Glomerular visceral epithelial cell (primary cell): ENCODE data around the gene CDKN2B-AS1.

Experiments
- DNase-seq: peaks from one replicate; pipeline ENCODE4 v3.0.0-alpha.2; 2016; ENCODE audit errors: extremely low spot score

Gene CDKN2B-AS1

GRCh38 chr9:22005702-22006606 lies 11.4 kb downstream of the CDKN2B-AS1 start:
- DNase-seq, result peak; percentile 65

GRCh38 chr9:22008384-22008716 lies 13.8 kb downstream of the CDKN2B-AS1 start:
- no peak for DNase-seq

- DNase-seq, result peak; percentile 99
Observed at GRCh38 chr9:22008717-22009505, 14.3 kb downstream of the CDKN2B-AS1 start, which contains the start of gene CDKN2B. Gene CDKN2B, minus strand, starts transcription at chr9:22009305. Its CDS starts 352 bp downstream, at chr9:22008953.

GRCh38 chr9:22009506-22009867 lies 14.9 kb downstream of the CDKN2B-AS1 start:
- DNase-seq, result no peak

- DNase-seq, result no peak
Observed at GRCh38 chr9:22010866-22011625, 16.5 kb downstream of the CDKN2B-AS1 start.

GRCh38 chr9:22022396-22022795 lies 27.8 kb downstream of the CDKN2B-AS1 start:
- DNase-seq, result no peak

GRCh38 chr9:22026696-22027095 lies 32.1 kb downstream of the CDKN2B-AS1 start:
- no peak for DNase-seq

GRCh38 chr9:22028394-22028793 lies 33.8 kb downstream of the CDKN2B-AS1 start:
- no peak for DNase-seq

- DNase-seq, result no peak
Observed at GRCh38 chr9:22029231-22029630, 34.6 kb downstream of the CDKN2B-AS1 start.

- peak; percentile 34 for DNase-seq
Observed at GRCh38 chr9:22030101-22030598, 35.6 kb downstream of the CDKN2B-AS1 start.

GRCh38 chr9:22031655-22032411 lies 37.2 kb downstream of the CDKN2B-AS1 start:
- no peak for DNase-seq

GRCh38 chr9:22033012-22033630 lies 38.5 kb downstream of the CDKN2B-AS1 start:
- DNase-seq, result no peak

- DNase-seq, result no peak
Observed at GRCh38 chr9:22035591-22036011, 41.0 kb downstream of the CDKN2B-AS1 start.

- DNase-seq, result no peak
Observed at GRCh38 chr9:22036866-22037626, 42.5 kb downstream of the CDKN2B-AS1 start.

- peak; percentile 36 for DNase-seq
Observed at GRCh38 chr9:22037954-22038690, 43.5 kb downstream of the CDKN2B-AS1 start.

GRCh38 chr9:22039258-22039657 lies 44.7 kb downstream of the CDKN2B-AS1 start:
- DNase-seq, result no peak

GRCh38 chr9:22040760-22041159 lies 46.2 kb downstream of the CDKN2B-AS1 start:
- DNase-seq, result peak; percentile 38

- no peak for DNase-seq
Observed at GRCh38 chr9:22041344-22041743, 46.8 kb downstream of the CDKN2B-AS1 start.

- DNase-seq, result peak; percentile 20
Observed at GRCh38 chr9:22041775-22042174, 47.2 kb downstream of the CDKN2B-AS1 start.
